Tibial artery (tissue), 4 donors: Measurements from ENCODE around the gene PRDM2.

ENCODE experiments used
- DNase-seq, 2 donors: peaks; one replicate each; pipeline ENCODE4 v3.0.0-alpha.2; 2019
- H3K27ac ChIP-seq, 2 donors: fragments of 200-600 bp; sonication (generic) in 1 of 2; 1 replicate in 1 of 2; 2 replicates in 1 of 2; pipeline ENCODE4 v1.5.1; 2018 to 2019; ENCODE audit warnings: mild to moderate bottlenecking in 1 of 2
- H3K27me3 ChIP-seq, 2 donors: fragments of 200-600 bp; sonication (generic) in 1 of 2; one replicate each; pipeline versions ENCODE4 v1.5.1 to v1.6.0; 2016 to 2019
- H3K36me3 ChIP-seq, 3 donors: fragments of 200-600 bp; sonication (generic) in 2 of 3; one replicate each; pipeline ENCODE4 v1.5.1; 2016 to 2019; ENCODE audit warnings: mild to moderate bottlenecking in 2 of 3
- H3K4me1 ChIP-seq, 4 donors: fragments of 200-600 bp; sonication (generic) in 2 of 4; 1 replicate in 3 of 4; 2 replicates in 1 of 4; pipeline ENCODE4 v1.5.1; 2016 to 2019
- H3K4me3 ChIP-seq, 2 donors: fragments of 200-600 bp; sonication (generic) in 1 of 2; 1 replicate in 1 of 2; 2 replicates in 1 of 2; pipeline ENCODE4 v1.5.1; 2018 to 2019; ENCODE audit warnings: mild to moderate bottlenecking in 2 of 2
- H3K9me3 ChIP-seq, 3 donors: fragments of 200-600 bp; sonication (generic) in 1 of 3; one replicate each; pipeline ENCODE4 v1.5.1; 2016 to 2019
- intact Hi-C: fragments of 100-400 bp; cut with DNase I; formaldehyde crosslinking; loops from one replicate; pipeline ENCODE4 v1.15.0; 2023; ENCODE audit warnings: low total_unique reads
- TF ChIP-seq, protein P1 (sequence below), 2 experiments: fragments of 200-600 bp in 1 of 2; fragments of 450-650 bp in 1 of 2; IDR thresholded peaks; one replicate each; pipeline ENCODE4 v1.5.1; 2017 to 2019; ENCODE audit warnings: antibody characterized with exemption in 2 of 2, mild to moderate bottlenecking in 1 of 2, moderate library complexity in 1 of 2

The PRDM2 gene

DNA sequence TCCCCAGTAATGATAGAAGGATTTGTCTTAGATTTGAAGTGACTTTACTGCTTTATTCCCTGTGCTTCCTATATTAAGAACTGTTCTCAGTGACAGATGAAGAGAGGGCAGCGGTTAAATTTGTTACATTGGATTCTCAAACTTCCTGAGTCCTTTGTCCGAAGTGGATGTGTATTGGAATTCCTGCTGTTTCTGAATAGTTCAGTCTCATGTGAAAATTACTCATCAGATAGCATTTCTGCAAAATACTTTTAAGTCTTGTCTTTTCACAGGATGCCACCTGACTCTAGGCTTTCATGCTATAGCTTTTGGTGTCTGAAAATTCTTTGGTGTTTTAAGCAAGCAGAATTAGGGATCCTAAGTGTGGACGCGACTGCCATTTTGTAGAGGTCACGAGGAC, 83.6 kb downstream of the PRDM2 start:
- TF ChIP-seq, protein P1, sequence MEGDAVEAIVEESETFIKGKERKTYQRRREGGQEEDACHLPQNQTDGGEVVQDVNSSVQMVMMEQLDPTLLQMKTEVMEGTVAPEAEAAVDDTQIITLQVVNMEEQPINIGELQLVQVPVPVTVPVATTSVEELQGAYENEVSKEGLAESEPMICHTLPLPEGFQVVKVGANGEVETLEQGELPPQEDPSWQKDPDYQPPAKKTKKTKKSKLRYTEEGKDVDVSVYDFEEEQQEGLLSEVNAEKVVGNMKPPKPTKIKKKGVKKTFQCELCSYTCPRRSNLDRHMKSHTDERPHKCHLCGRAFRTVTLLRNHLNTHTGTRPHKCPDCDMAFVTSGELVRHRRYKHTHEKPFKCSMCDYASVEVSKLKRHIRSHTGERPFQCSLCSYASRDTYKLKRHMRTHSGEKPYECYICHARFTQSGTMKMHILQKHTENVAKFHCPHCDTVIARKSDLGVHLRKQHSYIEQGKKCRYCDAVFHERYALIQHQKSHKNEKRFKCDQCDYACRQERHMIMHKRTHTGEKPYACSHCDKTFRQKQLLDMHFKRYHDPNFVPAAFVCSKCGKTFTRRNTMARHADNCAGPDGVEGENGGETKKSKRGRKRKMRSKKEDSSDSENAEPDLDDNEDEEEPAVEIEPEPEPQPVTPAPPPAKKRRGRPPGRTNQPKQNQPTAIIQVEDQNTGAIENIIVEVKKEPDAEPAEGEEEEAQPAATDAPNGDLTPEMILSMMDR (IDR thresholded peaks at IDR 0.05) = no peak
- H3K4me3 ChIP-seq = no peak overlapping the region
- no peaks in the 10 kb centered on the region for H3K9me3 ChIP-seq
- intact Hi-C loops = no loop called here
- H3K36me3 ChIP-seq = peaks cover 8 to 45% (median 18%) of the 10 kb centered on the region in 3 donors
- H3K27me3 ChIP-seq = no peaks in the 10 kb centered on the region
- H3K4me1 ChIP-seq = peaks cover 0 to 40% (median 10%) of the 10 kb centered on the region in 4 donors
- H3K27ac ChIP-seq = no peak overlapping the region
- no peak for DNase-seq

DNA sequence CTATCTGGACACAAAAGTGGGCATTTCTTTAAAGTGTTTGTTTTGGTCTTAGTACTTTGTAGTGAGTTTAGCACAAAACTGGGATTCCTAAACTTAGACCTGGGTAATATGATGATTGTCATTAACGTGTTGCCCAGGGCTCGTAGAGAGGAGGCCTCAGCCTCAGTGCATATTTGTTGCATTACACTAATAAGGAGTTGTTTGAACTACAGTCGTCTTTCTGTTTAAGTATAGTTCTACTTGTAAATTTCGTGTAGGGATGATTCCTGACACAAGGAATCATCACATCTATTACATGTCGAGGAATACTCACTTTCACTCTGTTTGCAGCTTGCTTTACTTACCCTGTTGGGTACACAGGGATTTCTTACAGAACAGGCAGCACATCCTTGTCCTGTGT, 85.0 kb downstream of the PRDM2 start:
- Histone ChIP-seq H3K27me3 (no peaks in the 10 kb centered on the region), H3K27ac (no peak overlapping the region), H3K9me3 (no peaks in the 10 kb centered on the region), H3K4me1 (peaks cover 0 to 40% (median 10%) of the 10 kb centered on the region in 4 donors), H3K4me3 (no peak overlapping the region), H3K36me3 (peaks cover 0 to 39% (median 8%) of the 10 kb centered on the region in 3 donors)
- intact Hi-C loops = no loop called here
- TF ChIP-seq, protein P1 (IDR thresholded peaks at IDR 0.05) = no peak
- no peak for DNase-seq

GRCh38 chr1:13786541-13786940, 86.6 kb downstream of the PRDM2 start:
- H3K36me3 ChIP-seq = peaks cover 0 to 27% (median 4%) of the 10 kb centered on the region in 3 donors

DNA sequence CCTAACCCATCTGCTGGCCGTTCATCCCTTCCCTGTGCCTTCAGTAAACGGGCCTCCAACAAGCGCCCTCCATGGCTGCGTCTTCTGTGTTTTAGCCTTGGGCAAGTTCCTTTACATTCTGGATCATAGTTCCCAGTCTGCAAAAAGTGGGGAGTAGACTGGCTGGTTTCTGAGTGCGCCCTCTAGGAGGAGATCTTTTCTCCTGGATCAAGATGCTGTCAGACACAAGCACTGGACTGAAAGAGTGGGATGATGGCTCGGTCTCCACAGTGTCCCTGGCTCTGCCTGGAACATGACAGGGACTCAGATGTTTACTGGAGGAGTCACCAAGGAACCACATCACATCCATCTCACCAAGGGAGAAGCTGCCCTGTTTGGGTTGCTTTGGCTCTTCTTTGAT, 88.8 kb downstream of the PRDM2 start:
- Histone ChIP-seq H3K27ac (no peak overlapping the region), H3K9me3 (no peaks in the 10 kb centered on the region), H3K36me3 (peaks cover 0 to 20% (median 4%) of the 10 kb centered on the region in 3 donors), H3K27me3 (no peaks in the 10 kb centered on the region), H3K4me3 (no peak overlapping the region), H3K4me1 (peaks cover 0 to 38% (median 6%) of the 10 kb centered on the region in 4 donors)
- TF ChIP-seq, protein P1 (IDR thresholded peaks at IDR 0.05) = no peak
- no peak for DNase-seq
- intact Hi-C loops = no loop called here

More at GRCh38 chr1:13786541-13786940, 86.6 kb downstream of the PRDM2 start:
- DNase-seq = no peak
- Histone ChIP-seq H3K9me3 (no peaks in the 10 kb centered on the region), H3K4me3 (no peak overlapping the region), H3K4me1 (peaks cover 0 to 42% (median 10%) of the 10 kb centered on the region in 4 donors), H3K27me3 (no peaks in the 10 kb centered on the region), H3K27ac (no peak overlapping the region)
- TF ChIP-seq, protein P1 (IDR thresholded peaks at IDR 0.05) = no peak
- intact Hi-C loops = no loop called here

DNA sequence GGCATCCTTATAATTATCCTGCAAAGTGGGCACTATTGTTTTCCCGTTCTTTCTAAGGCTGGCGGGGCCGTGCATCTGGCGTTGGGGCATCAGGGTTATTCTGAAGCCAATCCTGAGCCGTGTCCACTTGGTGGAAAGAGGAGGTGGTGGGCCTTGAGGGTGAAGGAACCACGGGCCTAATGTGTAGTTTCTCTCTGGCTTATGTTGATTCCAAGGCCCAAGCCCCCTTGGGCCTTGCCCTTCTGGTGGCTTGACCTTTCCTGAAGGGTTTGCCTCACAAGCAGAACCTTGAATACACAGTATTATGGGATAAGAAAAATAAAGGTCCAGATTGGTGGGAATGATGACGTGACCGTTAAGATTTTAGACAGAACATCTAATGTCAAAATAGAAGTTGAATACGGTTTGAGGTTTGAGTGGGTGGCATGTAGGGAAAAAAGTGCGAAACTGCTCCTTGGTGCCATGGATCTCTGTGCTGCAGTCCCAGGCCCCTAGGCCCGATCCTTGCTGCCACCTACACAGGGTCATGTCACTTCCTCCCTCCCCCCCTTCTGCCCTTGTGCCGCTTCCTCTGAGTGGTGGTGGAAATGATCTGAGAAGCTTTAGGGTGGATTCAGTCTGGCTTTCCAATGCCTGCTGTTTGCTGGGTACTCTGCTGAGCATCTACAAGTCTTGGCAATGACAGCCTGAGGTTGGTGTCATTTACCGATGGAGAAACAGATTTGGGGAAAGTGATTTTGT, 90.5 kb downstream of the PRDM2 start:
- H3K27ac ChIP-seq = no peak overlapping the region
- no peak for DNase-seq
- H3K4me1 ChIP-seq = peaks cover 0 to 25% (median 8%) of the 10 kb centered on the region in 4 donors
- H3K9me3 ChIP-seq = no peaks in the 10 kb centered on the region
- H3K4me3 ChIP-seq = no peak overlapping the region
- no peaks in the 10 kb centered on the region for H3K27me3 ChIP-seq
- TF ChIP-seq, protein P1 (IDR thresholded peaks at IDR 0.05) = no peak
- H3K36me3 ChIP-seq = peaks cover 0 to 29% (median 4%) of the 10 kb centered on the region in 3 donors
- intact Hi-C loops = no loop called here
